ENCODE results near the gene KRTAP7-1. TPM values are rescaled to one million over a fixed set of nuclear protein-coding genes. Genes with fewer than 3 reads are reported as not detected.

Gene KRTAP7-1
- polyA plus RNA-seq (2012; rRNA removed), result not detected in 2 replicates
- polyA plus RNA-seq (2012; cell fraction: cytosol; rRNA removed), result not detected in 2 replicates
- polyA plus RNA-seq (2012; cell fraction: nucleus; rRNA removed), result not detected in 2 replicates

GRCh38 chr21:30829659-30830058 is at the start of gene KRTAP7-1:
KRTAP7-1 (minus strand) TSS chr21:30829759; CDS start chr21:30829698, 61 bp downstream.
- Histone ChIP-seq H4K20me1 (ENCODE audit: insufficient read depth) (no peaks in the 10 kb centered on the region), H3K4me3 (ENCODE audit: low read depth in 2 of 2, low read length in 1 of 2) (no peak within 1 kb of the TSS), H3K9ac (no peak within 1 kb of the TSS), H3K36me3 (replicated peaks in 1 of 2; ENCODE audit: control insufficient read depth in 1 of 2, insufficient read depth in 2 of 2, low read length in 1 of 2) (no peaks in the 10 kb centered on the region), H3K4me1 (ENCODE audit: control insufficient read depth in 1 of 2, insufficient read depth in 2 of 2, low read depth in 1 of 2, low read length in 1 of 2) (no peaks in the 10 kb centered on the region), H3K27me3 (ENCODE audit: insufficient read depth) (peaks cover 4% of the 10 kb centered on the region; the same call in 1 of the 2 replicates), H2AFZ (ENCODE audit: low read depth) (no peak within 1 kb of the TSS), H3K79me2 (ENCODE audit: insufficient read depth) (no peaks in the 10 kb centered on the region), H3K9me3 (no peaks in the 10 kb centered on the region), H3K27ac (ENCODE audit: low read depth in 2 of 2, low read length in 1 of 2) (no peak within 1 kb of the TSS), H3F3A (replicated peaks; ENCODE audit: insufficient read depth) (no peaks in the 10 kb centered on the region), H3K4me2 (no peak within 1 kb of the TSS), H3K9me2 (no peaks in the 10 kb centered on the region)
- DNase-seq, result no peak
- CTCF ChIA-PET, result interaction anchor here (0.7 to 0.9 kb wide), 2 partner anchors 10 to 258 kb away, joined by 3 to 4 read pairs; no protein-coding TSS in a partner anchor
- TF ChIP-seq GABPA (IDR thresholded peaks at IDR 0.05; ENCODE audit: low read depth) (no peak), EP300 (IDR thresholded peaks at IDR 0.05; ENCODE audit: borderline replicate concordance in 1 of 2, low read depth in 1 of 2, low read length in 1 of 2) (no peak), NFIC (IDR thresholded peaks at IDR 0.05; ENCODE audit: borderline replicate concordance) (no peak), IRF3 (IDR thresholded peaks at IDR 0.05; ENCODE audit: low read depth, low read length) (no peak), FOXM1 (IDR thresholded peaks at IDR 0.05; ENCODE audit: low read depth) (no peak), SIN3A (IDR thresholded peaks at IDR 0.05; ENCODE audit: borderline replicate concordance, low read depth, low read length) (no peak), TEAD4 (IDR thresholded peaks at IDR 0.05; ENCODE audit: borderline replicate concordance, insufficient read depth) (no peak), USF2 (IDR thresholded peaks at IDR 0.05; ENCODE audit: borderline replicate concordance, low read depth, low read length) (no peak)
- WGBS (ENCODE audit: low lambda C conversion rate), result 0% methylated on average over 4 of the region's 4 CpGs
- POLR2A ChIA-PET, result no interaction called here

- TF ChIP-seq IRF3 (IDR thresholded peaks at IDR 0.05; ENCODE audit: low read depth, low read length), result no peak
- no peak for TF ChIP-seq PBX3 (IDR thresholded peaks at IDR 0.05)
- no peak for TF ChIP-seq SIN3A (IDR thresholded peaks at IDR 0.05; ENCODE audit: borderline replicate concordance, low read depth, low read length)
- TF ChIP-seq ELF1 (IDR thresholded peaks at IDR 0.05), result no peak
- no peak for TF ChIP-seq USF2 (IDR thresholded peaks at IDR 0.05; ENCODE audit: borderline replicate concordance, low read depth, low read length)
- no peak for TF ChIP-seq RXRA (IDR thresholded peaks at IDR 0.05; ENCODE audit: borderline replicate concordance, low read depth)
- ChIA-PET CTCF (interaction anchor here (0.7 to 1.0 kb wide), 2 partner anchors 10 to 17 kb away, joined by 3 to 4 read pairs; no protein-coding TSS in a partner anchor), POLR2A (no interaction called here)
- Histone ChIP-seq H3K9me3 (no peaks in the 10 kb centered on the region), H3K4me3 (ENCODE audit: low read depth in 2 of 2, low read length in 1 of 2) (no peak overlapping the region), H3K4me1 (ENCODE audit: control insufficient read depth in 1 of 2, insufficient read depth in 2 of 2, low read depth in 1 of 2, low read length in 1 of 2) (no peaks in the 10 kb centered on the region), H4K20me1 (ENCODE audit: insufficient read depth) (no peaks in the 10 kb centered on the region), H3K9ac (no peak overlapping the region), H3K79me2 (ENCODE audit: insufficient read depth) (no peaks in the 10 kb centered on the region), H2AFZ (ENCODE audit: low read depth) (no peak overlapping the region), H3K4me2 (no peak overlapping the region), H3K27me3 (ENCODE audit: insufficient read depth) (no peaks in the 10 kb centered on the region), H3K27ac (ENCODE audit: low read depth in 2 of 2, low read length in 1 of 2) (no peak overlapping the region), H3K36me3 (replicated peaks in 1 of 2; ENCODE audit: control insufficient read depth in 1 of 2, insufficient read depth in 2 of 2, low read length in 1 of 2) (no peaks in the 10 kb centered on the region), H3F3A (replicated peaks; ENCODE audit: insufficient read depth) (no peaks in the 10 kb centered on the region), H3K9me2 (no peaks in the 10 kb centered on the region)
- 0% methylated on average over 2 of the region's 2 CpGs for WGBS (ENCODE audit: low lambda C conversion rate)
- no peak for DNase-seq
Measured at GRCh38 chr21:30874526-30874925, 45.0 kb upstream of the KRTAP7-1 start.

Measured in SK-N-SH (cell line).